GM21381 (cell line): ENCODE results near the gene SKI.

Experiments used
- ATAC-seq: cut with Tn5 transposase; IDR thresholded peaks from one replicate; pipeline ENCODE4 v1.9.1; 2021; ENCODE audit warnings: mild to moderate bottlenecking, moderate library complexity; ENCODE audit not compliant: unreplicated experiment

The SKI gene

DNA sequence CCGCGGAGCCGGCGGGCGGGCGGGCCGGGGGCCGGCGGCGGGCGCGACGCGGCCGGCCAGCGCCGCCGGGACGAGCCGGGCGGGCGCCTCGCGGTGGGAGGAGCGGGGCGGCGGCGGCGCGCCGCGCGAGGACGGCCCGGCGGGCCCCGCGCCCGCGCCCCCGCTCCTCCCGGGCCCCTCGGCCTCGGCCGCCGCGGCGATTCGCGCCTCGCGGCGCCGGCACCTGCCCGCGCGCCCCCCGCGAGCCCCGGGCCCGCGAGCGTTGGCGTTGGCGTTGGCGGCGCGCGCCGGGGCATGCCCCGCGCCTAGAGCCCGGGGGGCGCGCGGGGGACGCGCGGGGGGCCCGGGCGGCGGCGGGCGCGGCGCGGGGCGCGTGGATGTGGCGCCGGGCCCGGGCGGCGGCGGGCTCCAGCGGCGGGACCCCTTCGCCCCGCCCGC lies at the start of gene SKI:
TSS of gene SKI (plus strand) at position 163 of the 438 bp plus-strand sequence. CDS start 448 bp downstream, outside the sequence.
- ATAC-seq = no peak

DNA sequence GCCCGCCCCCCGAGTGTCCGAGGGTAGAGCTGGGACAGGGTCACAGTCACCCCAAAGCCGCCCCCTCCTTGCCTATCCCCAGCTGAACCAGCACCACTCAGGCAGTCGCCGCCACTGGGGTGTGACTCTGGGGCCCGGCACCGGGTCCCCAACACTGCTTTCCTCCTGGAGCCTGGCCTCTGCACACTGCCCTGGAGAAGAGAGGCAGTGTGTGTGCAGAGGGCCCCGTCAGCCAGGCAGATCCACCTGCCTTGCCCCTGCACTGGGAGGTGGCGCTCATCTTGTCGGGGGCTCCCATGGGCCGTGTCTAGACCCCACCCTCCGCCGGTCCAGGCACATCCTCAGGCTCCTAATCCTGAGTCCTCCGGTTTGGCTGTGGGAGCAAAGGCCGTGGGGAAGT lies 49.2 kb upstream of the SKI start:
- ATAC-seq = no peak

DNA sequence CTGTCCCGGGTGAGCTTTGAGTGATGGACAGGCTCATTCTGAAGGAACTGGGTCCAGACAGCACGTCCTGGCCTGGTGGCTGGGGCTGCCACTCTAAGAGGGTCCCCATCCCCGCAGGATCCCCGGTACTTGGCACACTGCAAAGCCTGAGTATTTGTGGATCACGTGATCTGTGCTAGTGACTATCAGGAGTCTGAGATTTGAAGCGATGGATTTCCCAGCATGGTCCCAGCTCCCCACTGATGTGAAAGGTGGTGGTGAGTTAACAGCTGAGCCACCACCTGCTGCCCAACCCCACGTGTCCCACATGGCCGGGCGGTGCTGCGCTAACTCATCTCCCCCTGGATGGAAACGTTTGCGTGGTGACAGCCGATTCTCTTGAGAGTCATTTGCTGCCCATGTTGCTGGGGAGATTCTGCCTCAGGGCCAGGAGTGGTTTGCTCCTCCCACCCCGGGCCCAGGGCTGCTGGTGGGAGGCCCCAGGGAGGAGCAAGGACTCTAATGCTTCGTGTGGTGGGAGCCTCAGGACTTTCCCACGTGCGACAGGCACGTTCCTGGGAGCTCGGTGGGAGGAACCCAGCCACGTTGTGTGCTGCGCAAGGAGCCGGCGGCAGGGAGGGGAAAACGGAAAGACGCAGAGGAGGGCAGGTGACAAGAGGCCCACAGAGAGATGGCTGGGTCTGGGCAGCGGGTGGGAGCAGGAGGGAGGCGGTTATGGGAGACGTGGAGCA lies 48.7 kb upstream of the SKI start:
- no peak for ATAC-seq

DNA sequence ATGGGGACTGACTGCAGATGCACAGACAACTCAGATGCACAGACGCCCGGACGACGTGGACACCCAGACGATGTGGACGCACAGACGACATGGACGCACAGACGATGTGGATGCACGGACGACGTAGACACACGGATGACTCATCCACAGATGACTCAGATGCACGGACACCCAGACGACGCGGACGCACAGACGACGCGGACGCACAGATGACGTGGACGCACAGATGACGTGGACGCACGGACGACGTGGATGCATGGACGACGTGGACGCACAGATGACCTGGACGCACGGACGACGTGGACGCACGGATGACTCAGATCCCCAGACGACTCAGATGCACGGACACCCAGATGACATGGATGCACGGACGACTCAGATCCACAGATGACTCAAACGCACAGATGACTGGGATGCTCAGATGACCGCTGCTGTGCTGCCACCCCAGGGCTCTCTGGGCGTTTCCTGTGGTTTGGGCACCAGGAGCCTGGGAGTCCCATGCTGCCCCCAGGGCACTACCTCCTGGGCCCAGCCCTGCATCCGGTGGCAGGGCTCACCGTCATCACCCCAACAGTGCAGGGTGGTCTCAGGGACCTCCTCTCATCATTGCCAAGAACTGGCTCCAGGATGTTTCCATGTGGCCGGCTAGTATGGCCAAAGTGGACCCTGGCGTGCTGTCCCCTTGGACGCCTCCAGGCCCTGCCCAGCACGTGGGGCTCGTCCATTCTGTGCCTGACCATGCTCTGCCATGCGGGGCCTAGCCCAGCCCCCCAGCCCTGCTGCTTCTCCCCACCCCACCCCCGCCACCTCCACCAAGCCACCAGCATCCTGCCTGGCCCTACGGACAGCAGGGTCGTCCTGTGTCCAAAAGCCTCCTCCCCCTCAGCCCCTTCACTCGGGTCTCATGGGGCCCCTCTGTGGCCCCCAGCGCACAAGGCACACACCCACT lies 47.5 kb upstream of the SKI start:
- no peak for ATAC-seq

DNA sequence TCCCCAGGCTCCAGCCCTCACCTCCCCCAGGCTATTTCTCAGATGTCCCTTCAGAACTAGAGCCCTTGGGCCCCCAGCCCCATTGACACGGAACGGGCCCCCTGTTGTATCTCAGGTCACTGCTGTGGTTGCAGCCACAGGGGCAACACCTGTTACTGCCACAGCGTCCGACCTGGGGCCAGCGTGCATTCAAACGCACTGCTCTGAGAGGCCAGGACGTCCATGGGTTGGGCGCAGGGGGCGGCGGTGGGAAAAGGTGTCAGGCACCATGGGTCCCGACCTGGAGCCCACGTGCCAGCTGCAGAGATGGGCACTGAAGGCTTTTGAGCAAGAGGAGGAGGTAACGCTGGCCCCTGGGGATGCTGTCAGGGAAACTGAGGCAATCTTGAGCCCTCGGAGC lies 46.8 kb upstream of the SKI start:
- no peak for ATAC-seq

DNA sequence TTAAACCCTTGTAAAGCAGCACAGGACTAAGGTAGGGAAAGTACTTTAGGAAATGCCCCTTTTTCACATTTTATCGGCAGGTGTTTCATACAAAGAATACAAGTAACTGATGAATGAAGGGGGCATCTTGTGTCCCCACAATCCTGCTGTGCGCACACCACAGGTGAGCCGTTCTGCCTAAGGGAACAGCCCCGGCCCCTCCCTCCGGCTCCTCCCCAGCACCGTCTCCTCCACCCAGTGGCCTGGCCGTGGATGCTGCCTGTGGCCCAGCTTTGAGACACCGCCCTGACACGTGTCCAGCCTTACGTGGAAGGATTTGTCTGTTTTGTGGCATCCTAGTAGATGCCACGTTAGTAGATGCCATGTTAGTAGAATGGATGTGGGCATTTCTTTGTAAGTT lies 46.4 kb upstream of the SKI start:
- no peak for ATAC-seq

DNA sequence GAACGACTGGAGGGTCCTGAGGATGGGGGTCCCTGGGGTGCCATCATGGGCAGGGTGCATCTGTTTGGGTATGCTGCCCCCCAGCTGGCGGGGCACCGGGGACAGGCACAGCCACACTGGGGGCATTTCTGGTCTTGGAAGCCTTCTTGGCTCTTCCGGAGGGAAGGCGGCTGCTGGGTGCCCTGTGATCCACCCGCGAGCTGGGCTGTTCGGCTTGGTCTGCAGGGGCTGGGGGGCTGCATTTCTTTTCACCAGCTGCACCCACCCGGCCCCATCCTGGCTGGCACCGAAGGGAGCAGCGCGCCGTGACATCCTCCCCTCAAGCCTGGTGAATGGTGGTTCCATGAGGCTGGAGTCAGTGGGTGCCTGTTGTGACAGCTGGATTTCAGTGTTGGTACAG lies 45.7 kb upstream of the SKI start:
- no peak for ATAC-seq

DNA sequence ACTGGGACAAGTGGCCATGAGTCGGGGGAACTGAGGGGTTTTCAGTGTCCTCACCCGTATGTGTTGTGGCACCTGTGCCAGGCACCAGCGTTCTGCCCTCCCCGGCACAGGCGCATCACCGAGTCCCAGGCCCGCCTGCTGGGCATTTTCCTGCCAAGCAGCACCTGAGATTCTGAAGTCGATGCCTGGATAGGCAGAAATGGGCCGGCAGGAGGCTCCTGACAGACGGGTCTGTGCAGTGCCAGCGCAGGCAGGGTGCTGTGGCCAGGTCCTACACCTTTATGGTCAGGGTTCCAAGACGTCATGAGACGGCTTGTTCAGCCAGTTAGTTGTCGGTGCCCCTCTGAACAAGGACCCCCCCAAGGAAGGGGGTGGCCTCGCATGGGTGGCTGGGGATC lies 44.2 kb upstream of the SKI start:
- ATAC-seq = no peak

DNA sequence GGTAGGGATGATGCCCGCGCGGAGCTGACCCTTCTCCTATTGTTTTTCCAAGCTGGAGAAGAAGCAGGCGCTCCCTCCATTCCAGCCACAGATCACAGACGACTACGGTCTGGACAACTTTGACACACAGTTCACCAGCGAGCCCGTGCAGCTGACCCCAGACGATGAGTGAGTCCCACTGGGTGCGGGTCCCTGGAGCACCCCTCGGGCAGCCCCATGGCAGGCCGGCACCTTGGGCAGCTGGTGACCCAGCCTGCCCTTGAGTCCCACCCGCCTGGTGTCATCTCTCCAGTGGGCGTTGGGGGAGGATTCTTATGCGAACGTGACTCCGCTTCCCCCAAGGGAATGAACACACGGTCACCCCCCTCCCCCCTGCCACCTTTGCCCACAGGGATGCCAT lies 43.6 kb upstream of the SKI start:
- ATAC-seq = no peak

DNA sequence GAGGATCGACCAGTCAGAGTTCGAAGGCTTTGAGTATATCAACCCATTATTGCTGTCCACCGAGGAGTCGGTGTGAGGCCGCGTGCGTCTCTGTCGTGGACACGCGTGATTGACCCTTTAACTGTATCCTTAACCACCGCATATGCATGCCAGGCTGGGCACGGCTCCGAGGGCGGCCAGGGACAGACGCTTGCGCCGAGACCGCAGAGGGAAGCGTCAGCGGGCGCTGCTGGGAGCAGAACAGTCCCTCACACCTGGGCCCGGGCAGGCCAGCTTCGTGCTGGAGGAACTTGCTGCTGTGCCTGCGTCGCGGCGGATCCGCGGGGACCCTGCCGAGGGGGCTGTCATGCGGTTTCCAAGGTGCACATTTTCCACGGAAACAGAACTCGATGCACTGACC lies 43.2 kb upstream of the SKI start:
- ATAC-seq = no peak

DNA sequence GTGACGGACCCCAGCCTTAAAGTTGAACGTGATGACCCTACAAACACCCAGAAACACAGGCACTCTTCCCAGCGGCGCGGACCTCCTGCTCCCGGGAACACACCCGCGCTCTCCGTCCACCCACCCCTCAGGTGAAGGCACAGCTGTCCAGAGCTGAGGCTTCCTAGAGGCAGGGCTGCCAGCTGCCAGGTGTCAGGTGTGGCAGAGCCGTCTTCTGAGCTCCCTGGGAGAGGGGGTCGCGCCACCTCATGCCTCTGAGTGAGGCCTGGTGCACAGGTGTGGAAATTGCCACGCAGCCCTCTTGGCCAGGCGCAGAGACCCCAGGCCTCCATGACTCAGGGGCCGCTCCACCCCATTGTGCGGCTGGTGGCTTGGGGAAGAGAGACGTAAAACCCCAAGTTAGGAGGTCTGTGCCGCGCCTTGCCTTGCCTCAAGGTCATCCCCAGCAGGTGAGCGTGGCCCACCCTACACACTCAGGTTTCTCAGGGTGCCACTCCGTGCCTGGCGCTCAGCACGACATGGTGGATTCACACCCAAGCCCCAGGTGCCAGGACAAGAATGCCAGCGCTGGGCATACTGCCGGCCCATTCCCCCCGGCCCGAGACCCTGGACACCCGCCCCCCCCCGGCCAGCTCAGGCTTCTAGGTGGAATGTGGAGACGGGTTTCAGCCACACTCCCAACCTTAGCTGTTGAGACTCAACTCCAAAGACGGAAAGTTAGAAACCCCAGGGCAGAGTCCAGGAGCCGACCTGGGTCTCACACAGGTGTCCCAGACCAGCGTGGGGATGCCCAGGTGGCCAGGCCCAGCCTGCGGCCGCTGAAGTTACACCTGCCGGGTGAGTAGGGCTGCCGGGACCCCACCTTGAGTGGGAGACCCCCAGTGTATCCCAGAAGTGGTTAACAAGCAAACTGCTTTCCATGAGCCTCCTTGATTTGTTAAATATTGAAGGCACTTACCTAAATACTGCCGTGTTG lies 42.0 kb upstream of the SKI start:
- no peak for ATAC-seq

DNA sequence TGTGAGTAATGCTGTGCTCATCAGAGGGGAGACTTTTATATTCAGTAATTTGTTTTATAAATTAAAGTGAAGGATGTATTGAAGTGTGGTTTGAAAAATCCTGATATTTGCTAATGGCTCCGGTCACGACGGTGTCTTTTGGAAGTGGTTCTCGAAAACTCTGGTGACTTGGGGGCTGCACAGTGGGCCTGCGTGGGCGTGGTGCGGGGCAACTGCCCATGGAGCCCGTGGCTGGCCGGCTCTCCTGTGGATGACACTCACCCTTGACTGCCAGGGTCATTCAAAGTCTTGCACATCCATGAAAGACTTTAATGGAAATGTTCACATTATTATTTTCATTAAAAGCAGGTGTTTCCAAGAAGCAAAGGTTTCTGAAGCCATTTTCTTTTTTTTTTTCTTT lies 41.2 kb upstream of the SKI start:
- ATAC-seq = no peak

DNA sequence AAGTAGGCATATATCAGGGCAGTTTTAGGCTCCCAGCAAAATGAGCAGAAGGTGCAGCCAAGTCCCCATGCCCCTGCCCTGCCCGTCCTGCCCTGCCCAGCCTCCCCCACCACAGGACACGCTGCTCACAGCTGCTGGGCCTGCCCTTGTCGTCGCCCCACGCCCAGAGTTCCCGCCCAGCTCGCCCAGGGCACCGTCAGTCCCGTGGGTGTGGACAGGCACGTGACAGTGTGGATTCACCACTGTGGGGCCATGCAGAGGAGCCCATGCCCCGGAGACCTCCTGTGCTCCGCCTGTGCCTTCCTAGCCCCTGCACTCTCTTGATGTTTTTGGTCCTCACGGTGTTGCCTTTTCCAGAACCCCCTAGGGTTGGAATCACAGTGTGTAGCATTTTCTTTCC lies 40.5 kb upstream of the SKI start:
- no peak for ATAC-seq

DNA sequence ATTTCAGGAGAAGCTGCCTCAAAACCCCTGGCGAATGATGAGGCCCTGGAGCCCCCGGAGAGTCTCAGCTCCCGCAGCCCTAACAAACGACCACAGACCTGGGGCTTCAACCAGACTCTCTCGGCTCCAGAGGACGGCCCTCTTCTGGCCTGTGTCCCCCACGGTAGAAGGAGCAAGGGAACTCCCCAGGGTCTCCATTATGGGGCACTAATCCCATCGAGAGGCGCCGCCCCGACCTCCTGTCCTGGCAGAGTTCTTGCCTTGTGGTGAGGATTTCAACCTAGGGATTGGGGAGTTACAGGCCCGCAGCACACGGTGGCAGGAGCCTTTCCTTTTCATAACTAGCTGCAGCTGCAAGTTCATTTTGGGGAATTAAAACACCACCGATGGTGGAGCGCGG lies 39.8 kb upstream of the SKI start:
- no peak for ATAC-seq

DNA sequence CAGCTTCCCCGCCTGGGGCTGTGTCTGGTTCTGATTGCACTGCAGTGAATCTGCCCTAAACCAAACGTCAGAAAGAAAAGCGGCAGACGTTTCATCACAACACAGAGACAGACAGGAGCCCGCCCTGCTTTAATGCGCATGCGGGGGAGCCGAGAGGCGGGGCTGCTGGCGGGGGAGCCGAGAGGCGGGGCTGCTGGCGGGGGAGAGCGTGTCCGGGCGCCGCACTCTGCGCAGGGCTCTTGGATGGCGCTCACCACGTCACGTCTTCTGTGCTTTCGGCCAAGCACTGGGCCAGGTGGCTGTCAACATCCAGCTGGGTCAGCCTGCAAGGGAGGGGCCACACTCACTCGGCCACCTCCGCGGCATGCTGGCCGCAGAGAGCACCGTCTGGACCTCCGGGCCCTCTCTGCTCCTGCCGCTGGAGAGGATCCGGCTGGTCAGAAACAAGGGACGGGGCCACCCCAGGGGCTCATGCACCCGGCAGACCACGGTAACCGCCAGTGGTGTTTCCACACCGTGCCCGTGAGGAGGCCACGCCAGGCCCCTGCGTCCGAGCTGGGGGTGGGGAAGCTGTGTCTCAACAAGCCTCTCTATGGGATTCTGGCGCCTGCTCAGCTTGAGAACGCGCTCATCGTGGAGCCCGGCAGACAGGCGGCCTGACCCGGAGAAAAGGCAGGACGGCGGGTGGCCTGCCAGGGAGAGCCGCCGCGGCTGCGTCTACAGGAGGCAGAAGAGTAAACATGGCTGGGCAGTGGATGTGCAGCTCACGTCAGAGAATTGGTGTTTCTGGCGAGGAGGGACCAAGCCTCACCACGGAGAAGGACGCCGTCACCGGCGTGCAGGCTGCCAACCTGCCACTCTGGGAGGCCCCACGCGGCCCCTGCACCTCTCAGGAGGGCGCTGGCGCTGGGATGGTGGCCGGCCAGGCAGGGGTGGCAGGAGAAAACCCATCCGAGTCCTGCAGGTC lies 38.4 kb upstream of the SKI start:
- ATAC-seq = peak; percentile 71

DNA sequence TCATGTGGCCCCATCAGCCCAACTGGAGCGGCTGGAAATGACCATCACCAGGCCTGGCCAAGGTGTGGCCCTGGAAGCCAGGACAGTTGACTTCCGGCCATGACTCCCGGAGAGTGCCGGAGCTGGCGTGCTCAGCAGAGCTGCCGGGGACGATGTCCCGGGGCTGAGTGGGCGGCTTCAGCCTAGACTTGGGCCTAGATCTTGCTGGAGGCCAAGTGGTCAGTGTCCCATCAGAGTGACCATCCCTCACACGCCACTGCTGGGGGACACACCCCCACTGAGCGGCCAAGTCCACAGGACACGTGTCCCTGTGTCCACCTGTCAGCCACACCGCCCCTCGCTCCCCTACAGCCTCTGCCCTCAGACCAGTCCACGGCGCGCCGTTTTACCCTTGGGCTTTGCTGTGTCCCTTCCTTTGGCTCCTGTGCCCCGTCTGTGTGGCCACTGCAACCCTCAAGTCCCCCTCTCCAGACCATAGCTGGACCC lies 37.6 kb upstream of the SKI start:
- ATAC-seq = no peak

DNA sequence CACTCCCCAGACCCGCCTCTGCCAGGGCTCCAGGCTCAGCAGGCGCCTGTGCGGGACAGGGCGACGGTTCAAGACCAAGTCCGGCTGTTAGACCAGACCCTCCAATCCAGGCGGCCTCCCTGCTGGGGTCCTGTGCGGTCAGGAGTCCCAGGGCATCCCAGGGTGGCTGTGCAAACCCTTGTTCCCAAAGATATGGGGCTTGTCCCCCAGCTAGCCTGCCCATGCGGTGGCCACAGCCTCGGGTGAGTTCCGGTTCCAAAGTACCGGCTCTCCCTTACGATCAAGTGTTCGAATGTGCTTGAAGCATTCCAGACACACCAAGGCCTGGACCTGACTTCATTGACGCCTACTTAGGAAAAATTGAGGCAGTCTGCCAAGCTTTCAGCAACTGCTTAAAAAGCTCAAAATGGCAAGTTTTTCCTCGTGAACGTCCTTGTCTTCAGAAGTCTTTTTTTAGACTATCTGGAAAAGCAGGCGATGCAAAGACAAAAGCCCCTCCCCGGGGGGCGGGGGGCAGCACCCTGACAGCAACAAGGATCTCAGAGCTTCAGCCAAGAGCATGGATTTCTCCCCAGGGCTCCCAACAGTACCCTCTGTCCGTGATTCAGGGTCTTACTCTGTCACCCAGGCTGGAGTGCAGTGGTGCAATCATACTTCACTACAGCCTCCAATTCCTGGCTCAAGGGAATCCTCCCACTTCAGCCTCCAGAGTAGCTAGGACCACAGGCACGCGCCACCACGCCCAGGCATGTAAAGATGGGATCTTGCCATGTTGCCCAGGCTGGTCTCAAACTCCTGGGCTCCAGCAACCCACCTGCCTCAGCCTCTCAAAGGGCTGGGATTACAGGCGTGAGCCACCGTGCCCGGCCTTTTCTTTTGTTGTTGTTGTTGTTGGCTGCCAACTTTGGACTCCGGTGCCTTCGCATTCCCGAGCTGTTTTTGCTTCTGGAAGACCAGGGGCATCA lies 35.8 kb upstream of the SKI start:
- no peak for ATAC-seq

DNA sequence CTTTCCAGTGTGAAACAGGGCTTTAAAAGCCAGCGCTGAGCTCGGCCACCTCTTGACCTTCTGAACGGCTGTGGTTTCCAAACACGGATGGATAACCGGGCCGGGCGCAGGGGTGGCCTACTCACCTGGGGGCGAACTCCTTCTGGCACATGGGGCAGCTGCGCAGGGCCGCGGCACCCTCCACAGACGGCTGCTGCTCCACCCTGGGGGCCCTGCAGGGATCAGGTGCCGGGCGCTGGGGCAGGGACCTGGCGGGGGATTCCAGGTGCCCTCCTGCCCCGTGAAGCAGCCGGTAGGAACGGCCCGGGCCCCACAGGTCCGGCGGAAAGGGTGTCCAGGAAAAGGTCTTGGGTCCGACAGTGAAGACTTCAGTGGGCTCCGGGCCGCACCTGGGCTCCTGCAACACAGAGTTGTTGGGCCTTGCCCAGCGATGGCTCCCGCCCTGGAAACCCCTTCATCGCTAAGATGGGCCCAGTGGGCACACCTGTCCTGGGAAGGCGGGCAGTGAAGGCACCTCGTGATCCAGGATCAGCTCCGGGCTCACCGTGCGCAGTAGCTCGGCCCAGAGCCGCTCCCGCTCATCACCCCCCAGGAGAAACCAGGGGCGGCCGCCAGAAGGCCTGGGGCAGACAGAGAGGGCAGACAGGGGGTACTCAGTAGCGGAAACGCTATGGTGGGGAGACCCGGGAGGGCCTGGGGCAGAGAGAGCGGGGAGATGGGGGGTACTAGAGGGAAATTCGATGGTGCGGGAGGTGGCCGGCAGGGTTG lies 34.4 kb upstream of the SKI start:
- no peak for ATAC-seq
